ENCODE results near the gene APOC3. TPM values are rescaled to one million over a fixed set of nuclear protein-coding genes. Genes with fewer than 3 reads are reported as not detected.

Gene APOC3
- total and polyA plus RNA-seq, 9 of the 15 experiments (the other 6 are each of a cell fraction or from before 2014, with no cell fraction given): 1.1 TPM; not detected in 8

GRCh38 chr11:116873381-116873780 lies 43.7 kb downstream of the APOC3 start:
- no peaks in the 10 kb centered on the region for H3K27me3 ChIP-seq (ENCODE audit: control insufficient read depth in 2 of 2, insufficient read depth in 2 of 2, low read length in 2 of 2)
- no peaks in the 10 kb centered on the region for H3K4me1 ChIP-seq (replicated peaks in 1 of 2; ENCODE audit: control insufficient read depth in 2 of 2, insufficient read depth in 2 of 2, low read length in 2 of 2)
- no peak overlapping the region for H3K9ac ChIP-seq (ENCODE audit: insufficient read depth in 1 of 2, low read depth in 2 of 2, low read length in 2 of 2)
- no peak overlapping the region for H3K4me3 ChIP-seq
- FAIRE-seq (no peak), DNase-seq (ENCODE audit: extremely low read depth in 1 of 4, low spot score in 3 of 4) (no peak), ATAC-seq (no peak)
- TF ChIP-seq, protein P1, sequence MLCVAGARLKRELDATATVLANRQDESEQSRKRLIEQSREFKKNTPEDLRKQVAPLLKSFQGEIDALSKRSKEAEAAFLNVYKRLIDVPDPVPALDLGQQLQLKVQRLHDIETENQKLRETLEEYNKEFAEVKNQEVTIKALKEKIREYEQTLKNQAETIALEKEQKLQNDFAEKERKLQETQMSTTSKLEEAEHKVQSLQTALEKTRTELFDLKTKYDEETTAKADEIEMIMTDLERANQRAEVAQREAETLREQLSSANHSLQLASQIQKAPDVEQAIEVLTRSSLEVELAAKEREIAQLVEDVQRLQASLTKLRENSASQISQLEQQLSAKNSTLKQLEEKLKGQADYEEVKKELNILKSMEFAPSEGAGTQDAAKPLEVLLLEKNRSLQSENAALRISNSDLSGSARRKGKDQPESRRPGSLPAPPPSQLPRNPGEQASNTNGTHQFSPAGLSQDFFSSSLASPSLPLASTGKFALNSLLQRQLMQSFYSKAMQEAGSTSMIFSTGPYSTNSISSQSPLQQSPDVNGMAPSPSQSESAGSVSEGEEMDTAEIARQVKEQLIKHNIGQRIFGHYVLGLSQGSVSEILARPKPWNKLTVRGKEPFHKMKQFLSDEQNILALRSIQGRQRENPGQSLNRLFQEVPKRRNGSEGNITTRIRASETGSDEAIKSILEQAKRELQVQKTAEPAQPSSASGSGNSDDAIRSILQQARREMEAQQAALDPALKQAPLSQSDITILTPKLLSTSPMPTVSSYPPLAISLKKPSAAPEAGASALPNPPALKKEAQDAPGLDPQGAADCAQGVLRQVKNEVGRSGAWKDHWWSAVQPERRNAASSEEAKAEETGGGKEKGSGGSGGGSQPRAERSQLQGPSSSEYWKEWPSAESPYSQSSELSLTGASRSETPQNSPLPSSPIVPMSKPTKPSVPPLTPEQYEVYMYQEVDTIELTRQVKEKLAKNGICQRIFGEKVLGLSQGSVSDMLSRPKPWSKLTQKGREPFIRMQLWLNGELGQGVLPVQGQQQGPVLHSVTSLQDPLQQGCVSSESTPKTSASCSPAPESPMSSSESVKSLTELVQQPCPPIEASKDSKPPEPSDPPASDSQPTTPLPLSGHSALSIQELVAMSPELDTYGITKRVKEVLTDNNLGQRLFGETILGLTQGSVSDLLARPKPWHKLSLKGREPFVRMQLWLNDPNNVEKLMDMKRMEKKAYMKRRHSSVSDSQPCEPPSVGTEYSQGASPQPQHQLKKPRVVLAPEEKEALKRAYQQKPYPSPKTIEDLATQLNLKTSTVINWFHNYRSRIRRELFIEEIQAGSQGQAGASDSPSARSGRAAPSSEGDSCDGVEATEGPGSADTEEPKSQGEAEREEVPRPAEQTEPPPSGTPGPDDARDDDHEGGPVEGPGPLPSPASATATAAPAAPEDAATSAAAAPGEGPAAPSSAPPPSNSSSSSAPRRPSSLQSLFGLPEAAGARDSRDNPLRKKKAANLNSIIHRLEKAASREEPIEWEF (CRISPR knock-in tag; IDR thresholded peaks at IDR 0.05): no peak
- TF ChIP-seq CEBPB (tag; IDR thresholded peaks at IDR 0.05): no peak
- in situ Hi-C loops (cut with MboI): no loop called here
- no peaks in the 10 kb centered on the region for H4K20me1 ChIP-seq (replicated peaks; ENCODE audit: control insufficient read depth, insufficient read depth, low read length)
- BruUV-seq (replicated peaks): no TSS peak
- ChIA-PET CTCF (ENCODE audit: low intra/inter-chr PET ratio) (no interaction called here), POLR2A (interaction anchor here (0.7 kb wide), 1 partner anchor 85 kb away, joined by 3 read pairs; no protein-coding TSS in a partner anchor)
- no peaks in the 10 kb centered on the region for H3K9me3 ChIP-seq (replicated peaks; ENCODE audit: control insufficient read depth, insufficient read depth, low read depth, low read length)
- WGBS (ENCODE audit: insufficient coverage, low coverage, missing lambda C conversion rate): 98% methylated on average over 11 of the region's 11 CpGs
- no peaks in the 10 kb centered on the region for H3K9me1 ChIP-seq (ENCODE audit: control insufficient read depth, insufficient read depth, low read length)
- no peaks in the 10 kb centered on the region for H3K79me2 ChIP-seq (ENCODE audit: control insufficient read depth, insufficient read depth, low read length)
- intact Hi-C loops (cut with micrococcal nuclease): no loop called here
- H3K4me2 ChIP-seq (ENCODE audit: insufficient read depth, low read length): no peak overlapping the region
- H3K27ac ChIP-seq (ENCODE audit: extremely low read depth, low read depth, low read length): no peak overlapping the region
- peaks cover 73% of the 10 kb centered on the region for H3K36me3 ChIP-seq (ENCODE audit: control insufficient read depth, insufficient read depth, low read length)
- H2AFZ ChIP-seq (ENCODE audit: low read depth, low read length): no peak overlapping the region

Data from K562 (cell line).